Psoas muscle (tissue), 8 donors: Measurements from ENCODE around the gene GPI. TPM values are rescaled to one million over a fixed set of nuclear protein-coding genes. Genes with fewer than 3 reads are reported as not detected.
A peak's percentile ranks its signal among the peaks of the same experiment; 100 is the strongest.
"Not testable (repeated sequence)": the region's sequence is repeated elsewhere in the genome, so short reads cannot be mapped to it uniquely, and the experiment has no call there.

Experiments used
- ATAC-seq, 4 donors: fragments of 200-7000 bp; cut with Tn5 transposase; one replicate each; pipeline ENCODE4 v1.9.1; 2020; ENCODE audit warnings: moderate library complexity in 3 of 4, mild to moderate bottlenecking in 2 of 4
- DNase-seq, 2 donors: peaks; one replicate each; pipeline ENCODE4 v3.0.0-alpha.2; 2020
- H3K27ac ChIP-seq: fragments of 200-600 bp; one replicate; pipeline ENCODE4 v1.8.0; 2022
- H3K27me3 ChIP-seq, 3 donors: fragments of 200-600 bp in 1 of 3; one replicate each; pipeline versions ENCODE4 v1.6.1 to v1.8.0; 2013 to 2022; ENCODE audit warnings: low read length in 2 of 3, mild to moderate bottlenecking in 2 of 3, moderate library complexity in 1 of 3; ENCODE audit not compliant: insufficient read depth in 3 of 3
- H3K36me3 ChIP-seq, 2 donors: fragments of 200-600 bp in 1 of 2; one replicate each; pipeline versions ENCODE4 v1.6.1 to v1.8.0; 2013 to 2022; ENCODE audit warnings: low read depth in 1 of 2, mild to moderate bottlenecking in 1 of 2, moderate library complexity in 1 of 2; ENCODE audit not compliant: insufficient read depth in 1 of 2
- H3K4me1 ChIP-seq: fragments of 200-600 bp; one replicate; pipeline ENCODE4 v1.8.0; 2022
- H3K4me3 ChIP-seq: fragments of 200-600 bp; one replicate; pipeline ENCODE4 v1.8.0; 2022; ENCODE audit warnings: mild to moderate bottlenecking
- H3K9me3 ChIP-seq: fragments of 200-600 bp; one replicate; pipeline ENCODE4 v1.8.0; 2022
- WGBS, 3 donors: extraction: QIAGEN DNeasy Blood & Tissue Kit; methylation state at CpG; one replicate each; pipeline versions ENCODE4 v1.1.6 to v1.1.7; 2013; 5-methylcytosine and 5-hydroxymethylcytosine counted together
- intact Hi-C, 2 donors: fragments of 100-400 bp; cut with DNase I; formaldehyde crosslinking; loops; one replicate each; pipeline versions ENCODE4 v1.11.0 to v1.14.2; 2022
- polyA plus RNA-seq, 3 donors: library from polyadenylated mRNA; stranded (reverse); fragments of 200-250 nt; gene quantifications; one replicate each; pipeline ENCODE4 v1.2.3, GENCODE V29; 2013
- total RNA-seq, 4 donors: library from RNA; stranded (reverse); fragmentation: NEBNext Ultra II Directional in 2 of 4; extraction: Animal tissue kit (Norgen Biotek cat#: 25700) in 2 of 4; gene quantifications; one replicate each; pipeline versions ENCODE4 v1.2.1 to v1.2.4, GENCODE V29; 2021 to 2023
- TF ChIP-seq, protein P1 (sequence below): fragments of 200-600 bp; IDR thresholded peaks from one replicate; pipeline ENCODE4 v1.8.0; 2022; ENCODE audit warnings: antibody characterized with exemption
- donor health status: healthy with polysubstance abuse.
- donor health status: DM: no; HTN: no; CAD: no; lungs with moderate emphysema.
- donor health status: Bipolar disorder and iron deficiency.
- donor health status: healthy.
- donor health status: DM: yes; HTN: yes; CAD: no.
- donor health status: DM: no; HTN: no; CAD: no.
- donor health status: DM: no; HTN: no; CAD: no.
- donor health status: DM: yes; HTN: yes; CAD: no.

GPI gene
- total and polyA plus RNA-seq, 7 donors = 111 to 259 (median 170) TPM

DNA sequence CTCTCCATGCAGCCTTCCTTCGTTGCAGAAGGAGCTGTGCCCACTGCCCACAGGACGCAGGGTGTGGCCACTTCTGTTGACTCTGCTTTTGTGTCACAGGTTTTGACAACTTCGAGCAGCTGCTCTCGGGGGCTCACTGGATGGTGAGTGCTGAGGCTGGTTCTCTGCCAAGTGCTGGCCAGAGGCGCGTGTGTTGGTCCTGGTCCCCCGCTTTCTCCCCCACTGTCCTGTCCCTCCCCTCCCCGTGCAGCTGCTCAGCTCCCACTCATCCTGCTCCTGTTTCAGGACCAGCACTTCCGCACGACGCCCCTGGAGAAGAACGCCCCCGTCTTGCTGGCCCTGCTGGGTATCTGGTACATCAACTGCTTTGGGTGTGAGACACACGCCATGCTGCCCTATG, 28.6 kb downstream of the GPI start:
- DNase-seq (peak; percentile 41 to 80), ATAC-seq (peak; percentile 73 to 84 (median 76))
- no peaks in the 10 kb centered on the region for H3K27me3 ChIP-seq
- no peak overlapping the region for H3K4me3 ChIP-seq
- peak overlapping the region; percentile 58 for H3K27ac ChIP-seq
- no peaks in the 10 kb centered on the region for H3K9me3 ChIP-seq
- intact Hi-C loops = no loop called here
- TF ChIP-seq, protein P1, sequence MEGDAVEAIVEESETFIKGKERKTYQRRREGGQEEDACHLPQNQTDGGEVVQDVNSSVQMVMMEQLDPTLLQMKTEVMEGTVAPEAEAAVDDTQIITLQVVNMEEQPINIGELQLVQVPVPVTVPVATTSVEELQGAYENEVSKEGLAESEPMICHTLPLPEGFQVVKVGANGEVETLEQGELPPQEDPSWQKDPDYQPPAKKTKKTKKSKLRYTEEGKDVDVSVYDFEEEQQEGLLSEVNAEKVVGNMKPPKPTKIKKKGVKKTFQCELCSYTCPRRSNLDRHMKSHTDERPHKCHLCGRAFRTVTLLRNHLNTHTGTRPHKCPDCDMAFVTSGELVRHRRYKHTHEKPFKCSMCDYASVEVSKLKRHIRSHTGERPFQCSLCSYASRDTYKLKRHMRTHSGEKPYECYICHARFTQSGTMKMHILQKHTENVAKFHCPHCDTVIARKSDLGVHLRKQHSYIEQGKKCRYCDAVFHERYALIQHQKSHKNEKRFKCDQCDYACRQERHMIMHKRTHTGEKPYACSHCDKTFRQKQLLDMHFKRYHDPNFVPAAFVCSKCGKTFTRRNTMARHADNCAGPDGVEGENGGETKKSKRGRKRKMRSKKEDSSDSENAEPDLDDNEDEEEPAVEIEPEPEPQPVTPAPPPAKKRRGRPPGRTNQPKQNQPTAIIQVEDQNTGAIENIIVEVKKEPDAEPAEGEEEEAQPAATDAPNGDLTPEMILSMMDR = no peak
- H3K36me3 ChIP-seq = peaks cover 0 to 87% of the 10 kb centered on the region in 2 donors
- WGBS, 3 donors = 35 to 42% (median 39%) methylated on average over 14 of the region's 14 CpGs
- H3K4me1 ChIP-seq = peaks cover 12% of the 10 kb centered on the region

DNA sequence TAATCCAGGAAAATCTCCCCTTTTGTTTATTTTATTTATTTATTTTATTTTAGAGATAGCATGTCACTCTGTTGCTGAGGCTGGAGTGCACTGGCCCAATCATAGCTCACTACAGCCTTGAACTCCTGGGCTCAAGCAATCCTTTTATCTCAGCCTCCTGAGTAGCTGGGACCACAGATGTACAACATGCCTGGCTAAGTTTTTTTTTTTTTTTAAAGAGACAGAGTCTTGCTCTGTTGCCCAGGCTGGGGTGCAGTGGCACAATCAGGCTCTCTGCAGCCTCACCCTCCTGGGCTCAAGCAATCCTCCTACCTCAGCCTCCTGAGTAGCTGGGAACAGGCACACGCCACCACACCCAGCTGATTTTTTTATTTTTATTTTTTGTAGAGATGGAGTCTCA, 32.9 kb downstream of the GPI start:
- intact Hi-C loops = no loop called here
- TF ChIP-seq, protein P1 = no peak
- no peak overlapping the region for H3K27ac ChIP-seq
- H3K9me3 ChIP-seq = no peaks in the 10 kb centered on the region
- no peak overlapping the region for H3K4me3 ChIP-seq
- no peaks in the 10 kb centered on the region for H3K27me3 ChIP-seq
- peaks cover 6% of the 10 kb centered on the region for H3K4me1 ChIP-seq
- ATAC-seq (no peak), DNase-seq (no peak)
- 83 to 98% (median 95%) methylated on average over 1 of the region's 1 CpG for WGBS, 3 donors
- peaks cover 0 to 93% of the 10 kb centered on the region in 2 donors for H3K36me3 ChIP-seq

DNA sequence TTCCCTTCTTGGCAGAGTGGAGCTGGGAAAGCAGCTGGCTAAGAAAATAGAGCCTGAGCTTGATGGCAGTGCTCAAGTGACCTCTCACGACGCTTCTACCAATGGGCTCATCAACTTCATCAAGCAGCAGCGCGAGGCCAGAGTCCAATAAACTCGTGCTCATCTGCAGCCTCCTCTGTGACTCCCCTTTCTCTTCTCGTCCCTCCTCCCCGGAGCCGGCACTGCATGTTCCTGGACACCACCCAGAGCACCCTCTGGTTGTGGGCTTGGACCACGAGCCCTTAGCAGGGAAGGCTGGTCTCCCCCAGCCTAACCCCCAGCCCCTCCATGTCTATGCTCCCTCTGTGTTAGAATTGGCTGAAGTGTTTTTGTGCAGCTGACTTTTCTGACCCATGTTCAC, 34.9 kb downstream of the GPI start:
- TF ChIP-seq, protein P1 = no peak
- no peak for ATAC-seq
- H3K27me3 ChIP-seq = no peaks in the 10 kb centered on the region
- H3K4me3 ChIP-seq = no peak overlapping the region
- intact Hi-C loops = no loop called here
- H3K27ac ChIP-seq = no peak overlapping the region
- DNase-seq = no peak
- no peaks in the 10 kb centered on the region for H3K9me3 ChIP-seq
- H3K36me3 ChIP-seq = peaks cover 0 to 76% of the 10 kb centered on the region in 2 donors
- WGBS, 3 donors = 51 to 84% (median 60%) methylated on average over 9 of the region's 9 CpGs
- no peaks in the 10 kb centered on the region for H3K4me1 ChIP-seq

DNA sequence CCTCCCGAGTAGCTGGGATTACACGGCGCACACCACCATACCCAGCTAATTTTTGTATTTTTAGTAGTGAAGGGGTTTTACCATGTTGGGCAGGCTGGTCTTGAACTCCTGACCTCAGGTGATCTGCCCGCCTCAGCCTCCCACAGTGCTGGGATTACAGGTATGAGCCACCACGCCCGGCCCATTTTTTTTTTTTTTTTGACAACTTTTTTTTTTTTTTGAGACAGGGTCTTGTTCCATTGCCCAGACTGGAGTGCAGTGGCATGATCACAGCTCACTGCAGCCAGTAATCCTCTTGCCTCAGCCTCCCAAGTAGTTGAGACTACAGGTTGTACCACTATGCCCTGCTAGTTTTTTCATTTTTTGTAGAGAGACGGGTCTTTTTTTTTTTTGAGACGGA, 35.8 kb downstream of the GPI start:
- H3K9me3 ChIP-seq, H3K4me3 ChIP-seq, H3K4me1 ChIP-seq, DNase-seq, intact Hi-C loops, H3K27ac ChIP-seq, H3K27me3 ChIP-seq, ATAC-seq: not testable (repeated sequence)
- 91 to 96% (median 91%) methylated on average over 8 of the region's 8 CpGs for WGBS, 3 donors
- H3K36me3 ChIP-seq = peaks cover 0 to 66% of the 10 kb centered on the region in 2 donors

DNA sequence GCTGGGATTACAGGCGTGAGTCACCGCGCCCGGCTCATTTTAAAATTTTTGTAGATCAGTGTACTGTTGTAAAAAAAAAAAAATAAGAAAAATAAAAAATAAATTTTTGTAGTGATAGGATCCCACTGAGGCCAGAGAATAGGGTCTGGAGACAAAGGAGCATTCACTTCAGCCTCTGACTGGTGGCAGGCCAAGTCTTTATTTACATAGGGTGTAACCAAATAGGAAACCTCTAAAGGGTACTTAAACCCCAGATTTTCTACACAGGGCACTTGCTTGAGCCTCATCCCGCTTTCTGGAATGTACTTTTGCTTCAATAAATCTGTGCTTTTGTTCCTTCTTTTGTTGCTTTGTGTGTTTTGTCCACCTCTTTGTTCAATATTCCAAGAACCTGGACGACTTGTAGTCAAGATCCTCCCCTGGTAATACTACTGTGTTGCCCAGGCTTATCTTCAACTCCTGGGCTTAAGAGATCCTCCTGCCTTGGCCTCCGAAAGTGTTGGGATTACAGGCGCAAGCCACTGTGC, 37.1 kb downstream of the GPI start:
- 90 to 94% (median 91%) methylated on average over 8 of the region's 8 CpGs for WGBS, 3 donors
- intact Hi-C loops = no loop called here

More for the DNA sequence above, 37.1 kb downstream of the GPI start:
- ATAC-seq = no peak
- TF ChIP-seq, protein P1 = no peak
- Histone ChIP-seq H3K4me3 (no peak overlapping the region), H3K27ac (no peak overlapping the region), H3K4me1 (no peaks in the 10 kb centered on the region), H3K27me3 (no peaks in the 10 kb centered on the region), H3K9me3 (no peaks in the 10 kb centered on the region), H3K36me3 (peaks cover 0 to 58% of the 10 kb centered on the region in 2 donors)
- no peak for DNase-seq
